Mammary epithelial cell (primary cell): Measurements from ENCODE around the gene IPP.
"Not testable (repeated sequence)": the region's sequence is repeated elsewhere in the genome, so short reads cannot be mapped to it uniquely, and the experiment has no call there.

Experiments used
- EZH2 ChIP-seq: IDR thresholded peaks from 2 replicates; pipeline ENCODE4 v1.6.1; 2012; ENCODE audit warnings: low read length, inconsistent platforms, borderline replicate concordance
- TF ChIP-seq, protein P1 (sequence below), 2 donors: IDR thresholded peaks in 1 of 2; conservative IDR thresholded peaks in 1 of 2; 2 replicates each; pipeline ENCODE4 v1.5.1; 2011 to 2012; ENCODE audit warnings: inconsistent platforms in 2 of 2, low read length in 2 of 2, mild to moderate bottlenecking in 2 of 2, control low read depth in 1 of 2, low read depth in 1 of 2; ENCODE audit not compliant: insufficient read depth in 1 of 2; ENCODE audit errors: extremely low read depth in 1 of 2

DNA sequence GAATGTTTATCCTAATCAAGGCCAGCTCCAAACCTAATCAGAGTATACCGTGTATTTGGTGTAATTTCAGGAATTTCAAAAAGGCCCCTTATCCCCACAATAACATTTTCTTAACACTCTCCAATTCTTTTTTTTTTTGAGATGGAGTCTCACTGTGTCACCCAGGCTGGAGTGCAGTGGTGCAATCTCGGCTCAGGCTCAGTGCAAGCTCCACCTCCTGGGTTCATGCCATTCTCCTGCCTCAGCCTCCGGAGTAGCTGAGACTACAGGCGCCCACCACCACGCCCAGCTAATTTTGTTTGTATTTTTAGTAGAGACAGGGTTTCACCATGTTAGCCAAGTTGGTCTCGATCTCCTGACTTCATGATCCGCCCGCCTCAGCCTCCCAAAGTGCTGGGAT, 33.1 kb downstream of the IPP start:
- TF ChIP-seq, protein P1, sequence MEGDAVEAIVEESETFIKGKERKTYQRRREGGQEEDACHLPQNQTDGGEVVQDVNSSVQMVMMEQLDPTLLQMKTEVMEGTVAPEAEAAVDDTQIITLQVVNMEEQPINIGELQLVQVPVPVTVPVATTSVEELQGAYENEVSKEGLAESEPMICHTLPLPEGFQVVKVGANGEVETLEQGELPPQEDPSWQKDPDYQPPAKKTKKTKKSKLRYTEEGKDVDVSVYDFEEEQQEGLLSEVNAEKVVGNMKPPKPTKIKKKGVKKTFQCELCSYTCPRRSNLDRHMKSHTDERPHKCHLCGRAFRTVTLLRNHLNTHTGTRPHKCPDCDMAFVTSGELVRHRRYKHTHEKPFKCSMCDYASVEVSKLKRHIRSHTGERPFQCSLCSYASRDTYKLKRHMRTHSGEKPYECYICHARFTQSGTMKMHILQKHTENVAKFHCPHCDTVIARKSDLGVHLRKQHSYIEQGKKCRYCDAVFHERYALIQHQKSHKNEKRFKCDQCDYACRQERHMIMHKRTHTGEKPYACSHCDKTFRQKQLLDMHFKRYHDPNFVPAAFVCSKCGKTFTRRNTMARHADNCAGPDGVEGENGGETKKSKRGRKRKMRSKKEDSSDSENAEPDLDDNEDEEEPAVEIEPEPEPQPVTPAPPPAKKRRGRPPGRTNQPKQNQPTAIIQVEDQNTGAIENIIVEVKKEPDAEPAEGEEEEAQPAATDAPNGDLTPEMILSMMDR (conservative IDR thresholded peaks at IDR 0.05 in 1 of 2, IDR thresholded peaks at IDR 0.05 in 1 of 2; ENCODE audit: extremely low read depth in 1 of 2, insufficient read depth in 1 of 2, low read depth in 1 of 2, low read length in 2 of 2): not testable (repeated sequence)
- TF ChIP-seq EZH2: not testable (repeated sequence)
